ENCODE data around the gene B3GAT1.

- no peak for TF ChIP-seq CTCF (IDR thresholded peaks at IDR 0.05; ENCODE audit: low read depth, low read length)
- no peak for TF ChIP-seq EZH2phosphoT487 (IDR thresholded peaks at IDR 0.05; ENCODE audit: low read depth)
Measured at GRCh38 chr11:134370526-134371435, 41.3 kb downstream of the B3GAT1 start.

Measured in OCI-LY3 (cell line).